HepG2 (cell line): ENCODE data around the gene IL21R. TPM values are rescaled to one million over a fixed set of nuclear protein-coding genes. Genes with fewer than 3 reads are reported as not detected.

Source experiments
- ATAC-seq: fragments of 200-7000 bp; cut with Tn5 transposase; 3 replicates; pipeline ENCODE4 v1.9.1; 2020; ENCODE audit warnings: mild to moderate bottlenecking, moderate library complexity
- BruUV-seq: library from RNA; stranded (reverse); fragments of 400-500 nt; replicated peaks from 2 replicates; lab custom pipeline; 2021; lab: Mats Ljungman, UMichigan
- CTCF ChIA-PET: fragments of 300-600 bp; formaldehyde crosslinking; extraction: SDS; loops from one replicate; lab custom pipeline; 2021; ENCODE audit warnings: low total read pairs, inconsistent platforms, low intra/inter-chr PET ratio; lab: Yijun Ruan, JAX
- POLR2A ChIA-PET: fragments of 350-600 bp; sonication (Branson Sonifier 250); formaldehyde crosslinking; loops from one replicate; lab custom pipeline; 2020; ENCODE audit warnings: antibody characterized with exemption, inconsistent platforms; lab: Yijun Ruan, JAX
- DNase-seq: peaks from one replicate; pipeline ENCODE4 v3.0.0-alpha.2; 2015; ENCODE audit warnings: low spot score
- FAIRE-seq: peaks from 3 replicates; lab custom pipeline; 2011; peaks lifted over from hg19 to GRCh38; lab: Jason Lieb, UNC
- H2AFZ ChIP-seq: one replicate; pipeline ENCODE4 v1.6.1; 2011; ENCODE audit warnings: low read length, inconsistent platforms
- H3K27ac ChIP-seq: fragments of 300-600 bp; 3 replicates; pipeline ENCODE4 v1.8.0; 2011; ENCODE audit warnings: mixed run types, mild to moderate bottlenecking, mixed read lengths, low read length, inconsistent platforms; ENCODE audit not compliant: insufficient read depth; ENCODE audit errors: extremely low read length
- H3K27me3 ChIP-seq, 2 experiments: fragments of 200-600 bp in 1 of 2; 2 replicates in 1 of 2; 3 replicates in 1 of 2; pipeline versions ENCODE4 v1.6.0 to v1.8.0; 2011; ENCODE audit warnings: low read length in 2 of 2, mild to moderate bottlenecking in 2 of 2, moderate library complexity in 2 of 2, inconsistent platforms in 1 of 2; ENCODE audit not compliant: insufficient read depth in 2 of 2, control insufficient read depth in 1 of 2
- H3K36me3 ChIP-seq, 2 experiments: fragments of 200-600 bp in 1 of 2; replicated peaks in 1 of 2; 2 replicates in 1 of 2; 3 replicates in 1 of 2; pipeline versions ENCODE4 v1.5.1 to v1.8.0; 2011; ENCODE audit warnings: low read length in 2 of 2, inconsistent platforms in 1 of 2; ENCODE audit not compliant: insufficient read depth in 2 of 2, control insufficient read depth in 1 of 2
- H3K4me1 ChIP-seq: 2 replicates; pipeline ENCODE4 v1.5.1; 2012; ENCODE audit warnings: low read length, inconsistent platforms; ENCODE audit not compliant: insufficient read depth
- H3K4me2 ChIP-seq: 2 replicates; pipeline ENCODE4 v1.6.0; 2011; ENCODE audit warnings: low read depth, low read length, inconsistent platforms
- H3K4me3 ChIP-seq, 3 experiments: fragments of 200-600 bp in 1 of 3; sonication (generic), shearing (Covaris generic) in 1 of 3; replicated peaks in 1 of 3; 2 replicates each; pipeline ENCODE4 v1.5.1; 2011 to 2016; ENCODE audit warnings: low read length in 3 of 3, inconsistent platforms in 2 of 3, low read depth in 2 of 3, mild to moderate bottlenecking in 2 of 3, control low read depth in 1 of 3, mixed read lengths in 1 of 3; ENCODE audit not compliant: insufficient read depth in 1 of 3
- H3K79me2 ChIP-seq: one replicate; pipeline ENCODE4 v1.6.1; 2011; ENCODE audit warnings: low read length, inconsistent platforms; ENCODE audit not compliant: insufficient read depth
- H3K9ac ChIP-seq: 2 replicates; pipeline ENCODE4 v1.6.0; 2011; ENCODE audit warnings: mild to moderate bottlenecking, low read depth, low read length, inconsistent platforms; ENCODE audit not compliant: insufficient read depth
- H3K9me3 ChIP-seq: 2 replicates; pipeline ENCODE4 v1.5.1; 2012; ENCODE audit warnings: mild to moderate bottlenecking, low read length
- H4K20me1 ChIP-seq: 2 replicates; pipeline ENCODE4 v1.6.0; 2011; ENCODE audit warnings: inconsistent platforms, mild to moderate bottlenecking, low read length, moderate library complexity; ENCODE audit not compliant: insufficient read depth
- ELF1 ChIP-seq: sonication (generic); formaldehyde crosslinking; IDR thresholded peaks from 2 replicates; pipeline ENCODE4 v1.4.0; 2020; ENCODE audit warnings: missing genetic modification reagents
- EZH2 ChIP-seq: conservative IDR thresholded peaks from 2 replicates; pipeline ENCODE4 v1.6.1; 2012; ENCODE audit warnings: mild to moderate bottlenecking, low read depth, low read length, moderate library complexity
- FIP1L1 ChIP-seq: fragments of 200-400 bp; formaldehyde crosslinking; IDR thresholded peaks from 2 replicates; pipeline ENCODE4 v1.6.1; 2018; ENCODE audit warnings: low read depth, mild to moderate bottlenecking, low read length, moderate library complexity, borderline replicate concordance; ENCODE audit not compliant: insufficient read depth
- HMGXB4 ChIP-seq, 2 experiments: sonication (generic) in 1 of 2; formaldehyde crosslinking in 1 of 2; IDR thresholded peaks; 2 replicates each; pipeline versions ENCODE4 v1.4.0 to v1.6.1; 2018 to 2020; ENCODE audit warnings: missing genetic modification reagents in 2 of 2, borderline replicate concordance in 1 of 2, low read depth in 1 of 2, mild to moderate bottlenecking in 1 of 2, missing biosample characterization in 1 of 2
- ZBTB43 ChIP-seq: sonication (generic); formaldehyde crosslinking; conservative IDR thresholded peaks from 2 replicates; pipeline ENCODE4 v1.4.0; 2020; ENCODE audit warnings: missing genetic modification reagents
- ZNF501 ChIP-seq: sonication (generic); formaldehyde crosslinking; IDR thresholded peaks from 2 replicates; pipeline ENCODE4 v1.5.1; 2020; ENCODE audit warnings: mild to moderate bottlenecking, moderate library complexity, missing genetic modification reagents
- WGBS: methylation state at CpG from one replicate; pipeline ENCODE4 v1.1.6; 2017; ENCODE audit warnings: low lambda C conversion rate; 5-methylcytosine and 5-hydroxymethylcytosine counted together
- in situ Hi-C: cut with HindIII; loops from 2 replicates; pipeline ENCODE4 v1.10.0; 2017; ENCODE audit warnings: low pct_unique_long_range_greater_than_20kb; ENCODE audit not compliant: extremely low pct_ligation_motif_present
- intact Hi-C: fragments of 100-400 bp; cut with micrococcal nuclease; formaldehyde crosslinking; loops from one replicate; pipeline ENCODE4 v1.10.0; 2022; ENCODE audit not compliant: unreplicated experiment
- polyA plus RNA-seq, 8 experiments: library from polyadenylated mRNA; depleted of rRNA in 3 of 8; stranded (reverse) in 7 of 8; unstranded in 1 of 8; fragments of >200 nt; fragmentation: Illumina TruSeq in 4 of 8; extraction: Trizol in 4 of 8; gene quantifications; 2 replicates each; pipeline versions ENCODE4 v1.2.1 to v1.2.3, GENCODE V29; 2011 to 2016; ENCODE audit warnings: low read depth in 4 of 8, missing spikeins in 1 of 8, mixed read lengths in 1 of 8; ENCODE audit not compliant: insufficient read depth in 1 of 8
- total RNA-seq, 5 experiments: library from RNA; depleted of rRNA; stranded (reverse); fragments of >200 nt; fragmentation: Illumina TruSeq; extraction: Trizol; gene quantifications; 2 replicates each; pipeline ENCODE4 v1.2.3, GENCODE V29; 2016; ENCODE audit warnings: low read depth in 1 of 5

The IL21R gene
- total and polyA plus RNA-seq, 2 of the 13 experiments (the other 11 are each of a cell fraction or from before 2014, with no cell fraction given), result 0.49 to 0.64 TPM

- H3K4me1 ChIP-seq, result peaks cover 11% of the 10 kb centered on the region
- DNase-seq (no peak), ATAC-seq (no peak), FAIRE-seq (no peak)
- no peaks in the 10 kb centered on the region for H3K27me3 ChIP-seq
- no peak for TF ChIP-seq HMGXB4 (CRISPR knock-in tag; IDR thresholded peaks at IDR 0.05; ENCODE audit: borderline replicate concordance in 1 of 2, low read depth in 1 of 2)
- TF ChIP-seq ZNF501, result no peak
- no peak for TF ChIP-seq EZH2
- no peak for TF ChIP-seq FIP1L1
- TF ChIP-seq ELF1 (CRISPR knock-in tag), result no peak
- no peak for TF ChIP-seq ZBTB43 (CRISPR knock-in tag)
- no peaks in the 10 kb centered on the region for H3K79me2 ChIP-seq
- H3K4me3 ChIP-seq, result no peak overlapping the region
- no TSS peak for BruUV-seq
- peaks cover 34 to 48% of the 10 kb centered on the region in 2 experiments for H3K36me3 ChIP-seq
- H3K27ac ChIP-seq, result no peak overlapping the region
- 0 out of 2 replicates have a peak, but pooled peaks cover under 1% of the 10 kb centered on the region for H4K20me1 ChIP-seq
- H3K9ac ChIP-seq, result no peak overlapping the region
- in situ Hi-C loops (no loop called here), intact Hi-C loops (no loop called here)
- POLR2A ChIA-PET, result no interaction called here
- 95% methylated on average over 4 of the region's 4 CpGs for WGBS
- CTCF ChIA-PET, result no interaction called here
- no peak overlapping the region for H2AFZ ChIP-seq
- no peak overlapping the region for H3K4me2 ChIP-seq
- H3K9me3 ChIP-seq, result no peaks in the 10 kb centered on the region
Observed at GRCh38 chr16:27359051-27359450, 42.9 kb upstream of the IL21R start.
